GM21576 (cell line): ENCODE results near the gene CD44.

Source experiments
- ATAC-seq: cut with Tn5 transposase; IDR thresholded peaks from one replicate; pipeline ENCODE4 v1.9.1; 2021; ENCODE audit warnings: mild to moderate bottlenecking, moderate library complexity; ENCODE audit not compliant: unreplicated experiment

Gene CD44

GRCh38 chr11:35111161-35112055, 27.6 kb upstream of the CD44 start:
- ATAC-seq = no peak

- ATAC-seq = no peak
Measured at GRCh38 chr11:35112056-35112845, 26.7 kb upstream of the CD44 start.

- ATAC-seq = no peak
Measured at GRCh38 chr11:35112846-35113105, 26.2 kb upstream of the CD44 start.

DNA sequence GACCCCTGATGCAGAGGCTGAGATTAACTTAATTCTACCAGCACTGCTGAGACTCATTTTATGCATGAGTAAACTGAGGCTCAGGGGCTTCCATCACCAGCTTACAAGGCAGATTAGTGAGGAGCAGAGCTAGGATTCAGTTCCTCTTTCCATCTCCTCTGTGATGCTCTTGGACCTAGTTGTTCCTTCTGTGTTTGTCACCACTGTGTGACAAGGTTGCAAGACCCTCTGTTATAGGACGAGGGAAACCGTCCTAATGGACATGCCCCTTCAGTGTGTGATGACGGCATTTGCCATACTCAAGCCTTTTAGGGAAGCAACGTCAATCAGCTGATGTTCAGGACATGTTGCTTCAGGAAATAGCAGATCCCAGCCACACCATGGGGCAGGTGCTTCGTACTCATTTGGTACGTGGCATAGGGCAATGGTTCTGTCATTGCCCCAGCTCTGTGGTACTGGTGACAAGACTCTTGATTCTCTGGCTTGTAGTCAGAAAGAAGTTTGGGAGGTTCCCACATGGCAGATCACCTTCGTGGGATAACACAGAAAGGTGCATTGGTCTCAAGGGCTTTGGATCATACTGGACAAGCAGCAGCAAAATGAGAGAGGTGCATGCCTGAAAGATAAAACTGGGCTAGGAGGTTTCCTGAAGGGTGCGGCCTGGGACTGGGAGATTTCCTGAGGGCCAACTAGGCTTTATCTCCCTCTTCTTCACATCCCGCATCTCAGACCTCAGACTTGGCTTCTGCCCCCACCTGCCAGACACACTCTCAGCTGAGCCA, 23.9 kb upstream of the CD44 start:
- no peak for ATAC-seq

DNA sequence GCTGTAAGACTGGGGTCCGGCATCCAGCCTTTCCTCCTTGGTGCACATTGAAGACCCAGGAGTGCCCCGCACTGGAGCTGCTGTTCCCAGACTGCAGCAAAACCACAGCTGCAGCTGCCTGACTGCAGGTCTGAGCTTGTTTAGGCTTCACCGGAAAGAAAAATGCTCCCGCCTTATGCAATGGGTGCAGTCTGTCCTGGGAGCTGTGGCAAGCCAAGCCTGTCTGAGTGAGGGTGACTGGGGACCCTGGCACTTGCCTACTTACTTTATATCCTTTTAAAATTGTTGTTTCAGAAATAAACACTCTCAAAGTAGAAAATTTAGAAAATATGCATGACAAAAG, 23.3 kb upstream of the CD44 start:
- ATAC-seq = no peak

DNA sequence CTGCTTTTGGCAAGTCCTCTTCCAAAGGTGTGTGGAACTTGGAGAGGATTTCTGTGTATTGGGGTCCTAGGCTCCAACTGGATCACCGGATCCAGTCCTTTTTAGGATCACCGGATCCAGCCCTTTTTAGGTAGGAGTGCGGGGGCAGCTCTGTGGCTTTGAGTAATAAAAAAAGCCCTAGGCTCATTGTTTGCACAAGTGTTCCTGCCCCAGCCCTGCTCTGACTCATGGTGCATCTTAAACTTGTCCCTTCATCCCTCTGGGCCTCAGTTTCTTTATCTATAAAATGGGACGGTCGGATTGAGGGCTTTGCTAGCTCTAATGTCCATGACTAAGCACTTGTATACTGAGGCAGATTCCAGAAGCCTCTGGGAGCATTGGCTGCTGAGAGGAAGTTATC, 22.7 kb upstream of the CD44 start:
- ATAC-seq = no peak

DNA sequence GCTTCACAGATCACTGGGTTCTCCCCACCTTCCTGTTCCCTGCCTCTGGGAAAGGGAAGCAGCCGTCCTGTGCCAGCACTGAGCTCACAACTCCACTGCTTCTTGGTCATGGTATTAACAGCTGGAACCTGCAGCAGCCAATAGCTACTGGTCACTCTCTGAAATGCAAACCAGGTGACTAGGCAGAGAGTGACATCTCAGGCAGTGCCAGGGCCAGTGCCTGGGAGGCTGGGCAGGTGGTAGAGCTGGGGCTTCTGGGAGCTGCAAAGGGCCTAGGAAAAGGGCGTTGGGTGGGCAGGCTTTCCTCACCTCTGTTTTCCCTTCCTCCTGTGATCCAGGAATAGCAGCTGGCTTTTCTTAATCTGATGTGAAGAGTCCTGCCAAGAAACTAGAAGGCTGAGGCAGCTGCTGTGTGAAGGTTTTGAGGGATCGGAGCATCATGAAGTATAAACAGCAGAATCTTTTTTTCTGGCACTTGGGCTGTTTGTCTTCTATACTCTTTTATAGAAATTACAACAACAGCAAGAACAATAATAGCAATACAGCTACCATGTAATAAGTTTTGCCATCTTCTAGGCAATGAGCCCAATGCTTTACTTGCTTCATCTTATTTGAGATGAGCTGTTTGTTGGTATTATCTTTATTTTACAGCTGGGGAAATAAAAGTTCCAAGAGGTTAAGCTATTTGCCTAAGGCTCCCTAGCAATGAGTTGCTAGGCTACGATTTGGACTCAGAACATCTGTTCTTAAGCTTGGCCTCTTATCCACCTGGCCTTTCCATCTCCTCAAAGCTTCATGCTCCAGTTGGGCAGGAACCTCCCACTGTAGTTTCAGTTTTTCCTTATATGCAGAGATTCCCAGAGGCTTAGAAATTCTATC, 22.0 kb upstream of the CD44 start:
- ATAC-seq = no peak

- ATAC-seq = peak; percentile 74
Measured at GRCh38 chr11:35118906-35119305, 20.1 kb upstream of the CD44 start.

- ATAC-seq = no peak
Measured at GRCh38 chr11:35121326-35121865, 17.6 kb upstream of the CD44 start.

GRCh38 chr11:35122308-35122707, 16.7 kb upstream of the CD44 start:
- ATAC-seq = no peak

GRCh38 chr11:35126000-35126878, 12.7 kb upstream of the CD44 start:
- ATAC-seq = peak; percentile 52

GRCh38 chr11:35126879-35127581, 11.9 kb upstream of the CD44 start:
- no peak for ATAC-seq

- no peak for ATAC-seq
Measured at GRCh38 chr11:35127619-35128018, 11.4 kb upstream of the CD44 start.

GRCh38 chr11:35131094-35131493, 7.9 kb upstream of the CD44 start:
- no peak for ATAC-seq

- no peak for ATAC-seq
Measured at GRCh38 chr11:35131886-35132285, 7.1 kb upstream of the CD44 start.

GRCh38 chr11:35133656-35134055, 5.3 kb upstream of the CD44 start:
- ATAC-seq = no peak

- ATAC-seq = no peak
Measured at GRCh38 chr11:35134403-35135148, 4.4 kb upstream of the CD44 start.

- no peak for ATAC-seq
Measured at GRCh38 chr11:35135222-35135621, 3.7 kb upstream of the CD44 start.
